ENCODE measurements around the gene XYLT1. TPM values are rescaled to one million over a fixed set of nuclear protein-coding genes. Genes with fewer than 3 reads are reported as not detected.
A peak's percentile ranks its signal among the peaks of the same experiment; 100 is the strongest.

XYLT1 gene
- total RNA-seq, 1 experiment from 2014 or later = 14.5 TPM

DNA sequence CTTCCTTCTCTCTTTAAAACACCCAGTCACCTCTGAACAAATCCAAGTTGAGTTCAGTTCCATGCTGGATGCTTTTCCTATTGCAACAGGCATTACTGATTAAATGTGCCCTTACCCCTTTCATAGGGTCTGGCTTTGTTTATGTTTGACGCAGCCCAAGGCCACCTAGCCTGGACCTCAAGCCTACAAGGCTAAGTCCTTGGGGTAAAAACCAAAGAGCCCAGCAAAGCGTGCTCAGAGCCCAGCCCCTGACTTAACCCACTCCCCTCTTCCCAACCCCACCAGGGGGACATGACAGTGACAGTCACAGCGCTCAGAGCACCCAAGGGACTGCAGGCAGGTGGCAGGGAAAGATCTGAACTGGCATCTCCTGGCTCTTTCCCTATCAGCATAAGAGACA lies 200.6 kb downstream of the XYLT1 start:
- H2BK5ac ChIP-seq (ENCODE audit: insufficient read length, low read length) = no peak overlapping the region
- H3K18ac ChIP-seq (ENCODE audit: insufficient read length, low read depth, low read length) = no peak overlapping the region
- no peak overlapping the region for H2AFZ ChIP-seq (ENCODE audit: low read length)
- H4K91ac ChIP-seq (ENCODE audit: insufficient read length, low read depth, low read length) = no peak overlapping the region
- no peak overlapping the region for H3K9ac ChIP-seq (ENCODE audit: extremely low read depth, insufficient read length, low read length)
- H3K9me3 Mint-ChIP-seq = no peaks in the 10 kb centered on the region
- no peaks in the 10 kb centered on the region for H4K20me1 ChIP-seq (ENCODE audit: control insufficient read depth, insufficient read depth, insufficient read length)
- no peaks in the 10 kb centered on the region for H3K27me3 ChIP-seq (ENCODE audit: insufficient read depth, low read length)
- H3K4me3 Mint-ChIP-seq = no peak overlapping the region
- DNase-seq = no peak
- H3K79me2 ChIP-seq (ENCODE audit: insufficient read depth, low read length) = no peaks in the 10 kb centered on the region
- H3K4me1 Mint-ChIP-seq = peaks cover 16 to 20% of the 10 kb centered on the region in 2 experiments
- H3K79me1 ChIP-seq (ENCODE audit: insufficient read depth, low read depth, low read length, poor library complexity, severe bottlenecking) = no peaks in the 10 kb centered on the region
- no peaks in the 10 kb centered on the region for H3K4me1 ChIP-seq (ENCODE audit: insufficient read depth, low read length)
- H3K4ac ChIP-seq (ENCODE audit: low read depth, low read length) = no peak overlapping the region
- no peak overlapping the region for H3T11ph ChIP-seq (ENCODE audit: low read length)
- H2BK12ac ChIP-seq (ENCODE audit: insufficient read length, low read depth, low read length) = no peak overlapping the region
- no peak overlapping the region for H2BK20ac ChIP-seq (ENCODE audit: low read depth, low read length, poor library complexity, severe bottlenecking)
- no peak overlapping the region for H2BK15ac ChIP-seq (ENCODE audit: low read depth, low read length)
- H3K27me3 Mint-ChIP-seq (ENCODE audit: low read depth) = no peaks in the 10 kb centered on the region
- H3K27ac Mint-ChIP-seq = peak overlapping the region in 1 of 3 experiments; percentile 39; a peak in 2 of 7 replicates
- H3K36me3 Mint-ChIP-seq (ENCODE audit: insufficient read depth in 1 of 3, low read depth in 3 of 3) = peaks cover 0 to 2% (median 0%) of the 10 kb centered on the region in 3 experiments; a peak in 1 of 7 replicates
- H3K4me2 ChIP-seq (ENCODE audit: insufficient read depth, insufficient read length, low read length) = no peak overlapping the region
- no peaks in the 10 kb centered on the region for H3K9me3 ChIP-seq (ENCODE audit: control insufficient read depth, low read depth, low read length)
- H4K8ac ChIP-seq (replicated peaks; ENCODE audit: insufficient read length, low read depth, low read length) = no peak overlapping the region
- no peaks in the 10 kb centered on the region for H3K23me2 ChIP-seq (ENCODE audit: insufficient read length, low read depth, low read length, poor library complexity, severe bottlenecking)
- WGBS (ENCODE audit: extremely low coverage, insufficient read length, low lambda C conversion rate) = no CpG with 5 or more reads among the region's 3 CpGs
- no peak overlapping the region for H3K23ac ChIP-seq (ENCODE audit: insufficient read length, low read depth, low read length)
- H2BK120ac ChIP-seq (ENCODE audit: low read depth, low read length, poor library complexity, severe bottlenecking) = no peak overlapping the region
- TF ChIP-seq, protein P1, sequence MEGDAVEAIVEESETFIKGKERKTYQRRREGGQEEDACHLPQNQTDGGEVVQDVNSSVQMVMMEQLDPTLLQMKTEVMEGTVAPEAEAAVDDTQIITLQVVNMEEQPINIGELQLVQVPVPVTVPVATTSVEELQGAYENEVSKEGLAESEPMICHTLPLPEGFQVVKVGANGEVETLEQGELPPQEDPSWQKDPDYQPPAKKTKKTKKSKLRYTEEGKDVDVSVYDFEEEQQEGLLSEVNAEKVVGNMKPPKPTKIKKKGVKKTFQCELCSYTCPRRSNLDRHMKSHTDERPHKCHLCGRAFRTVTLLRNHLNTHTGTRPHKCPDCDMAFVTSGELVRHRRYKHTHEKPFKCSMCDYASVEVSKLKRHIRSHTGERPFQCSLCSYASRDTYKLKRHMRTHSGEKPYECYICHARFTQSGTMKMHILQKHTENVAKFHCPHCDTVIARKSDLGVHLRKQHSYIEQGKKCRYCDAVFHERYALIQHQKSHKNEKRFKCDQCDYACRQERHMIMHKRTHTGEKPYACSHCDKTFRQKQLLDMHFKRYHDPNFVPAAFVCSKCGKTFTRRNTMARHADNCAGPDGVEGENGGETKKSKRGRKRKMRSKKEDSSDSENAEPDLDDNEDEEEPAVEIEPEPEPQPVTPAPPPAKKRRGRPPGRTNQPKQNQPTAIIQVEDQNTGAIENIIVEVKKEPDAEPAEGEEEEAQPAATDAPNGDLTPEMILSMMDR (conservative IDR thresholded peaks at IDR 0.05) = no peak
- no peak overlapping the region for H2AK5ac ChIP-seq (ENCODE audit: insufficient read length, low read length)
- H3K14ac ChIP-seq (ENCODE audit: insufficient read depth, low read length) = no peak overlapping the region
- H4K5ac ChIP-seq (ENCODE audit: insufficient read length, low read depth, low read length) = no peak overlapping the region
- H3K27ac ChIP-seq (ENCODE audit: insufficient read length, low read depth, low read length) = no peak overlapping the region
- H3K56ac ChIP-seq (ENCODE audit: insufficient read length, low read depth, low read length) = no peak overlapping the region

Measured in H9 (cell line).